Panc1 (cell line): Measurements from ENCODE around the gene ARID5B. TPM values are rescaled to one million over a fixed set of nuclear protein-coding genes. Genes with fewer than 3 reads are reported as not detected.
A peak's percentile ranks its signal among the peaks of the same experiment; 100 is the strongest.

ENCODE experiments used
- ATAC-seq: fragments of 200-7000 bp; cut with Tn5 transposase; 2 replicates; pipeline ENCODE4 v1.9.1; 2020; ENCODE audit warnings: mild to moderate bottlenecking, moderate library complexity
- BruUV-seq: library from RNA; stranded (reverse); fragments of 400-500 nt; replicated peaks from 2 replicates; lab custom pipeline; 2021; lab: Mats Ljungman, UMichigan
- CTCF ChIA-PET: fragments of 300-600 bp; sonication (Branson Sonifier 250); formaldehyde crosslinking; loops from one replicate; lab custom pipeline; 2022; ENCODE audit warnings: antibody characterized with exemption; lab: Charles Lee
- POLR2A ChIA-PET: fragments of 300-600 bp; sonication (Branson Sonifier 250); formaldehyde crosslinking; loops from one replicate; lab custom pipeline; 2022; ENCODE audit warnings: antibody characterized with exemption; lab: Charles Lee
- DNase-seq: peaks from one replicate; pipeline ENCODE4 v3.0.0-alpha.2; 2010; ENCODE audit warnings: low read depth, low spot score
- H3K27ac ChIP-seq: 2 replicates; pipeline ENCODE4 v1.5.1; 2011; ENCODE audit warnings: mild to moderate bottlenecking, low read length, inconsistent platforms
- H3K27me3 ChIP-seq: fragments of 200-500 bp; sonication (Bioruptor generic); 2 replicates; pipeline ENCODE4 v1.6.0; 2014; ENCODE audit warnings: low read length, inconsistent platforms; ENCODE audit not compliant: control insufficient read depth, insufficient read depth
- H3K36me3 ChIP-seq: fragments of 200-500 bp; sonication (Bioruptor generic); 2 replicates; pipeline ENCODE4 v1.5.1; 2014; ENCODE audit warnings: inconsistent platforms, mild to moderate bottlenecking, low read length, moderate library complexity; ENCODE audit not compliant: control insufficient read depth, insufficient read depth
- H3K4me1 ChIP-seq: 2 replicates; pipeline ENCODE4 v1.5.1; 2011; ENCODE audit warnings: inconsistent platforms, mild to moderate bottlenecking, low read length, moderate library complexity; ENCODE audit not compliant: control insufficient read depth, insufficient read depth
- H3K4me3 ChIP-seq, 2 experiments: 2 replicates each; pipeline ENCODE4 v1.5.1; 2011 to 2012; ENCODE audit warnings: low read depth in 2 of 2, low read length in 2 of 2, mild to moderate bottlenecking in 2 of 2, inconsistent platforms in 1 of 2, moderate library complexity in 1 of 2
- H3K9me3 ChIP-seq: fragments of 200-500 bp; sonication (Bioruptor generic); 2 replicates; pipeline ENCODE4 v1.5.1; 2014; ENCODE audit warnings: low read depth, mild to moderate bottlenecking, inconsistent platforms, low read length, moderate library complexity; ENCODE audit not compliant: control insufficient read depth, insufficient read depth
- POLR2AphosphoS5 ChIP-seq: IDR thresholded peaks from 2 replicates; pipeline ENCODE4 v1.6.1; 2012; ENCODE audit warnings: mild to moderate bottlenecking, low read depth, low read length, moderate library complexity
- SIN3A ChIP-seq: IDR thresholded peaks from 2 replicates; pipeline ENCODE4 v1.6.1; 2012; ENCODE audit warnings: low read depth, mild to moderate bottlenecking, low read length, moderate library complexity, borderline replicate concordance; ENCODE audit not compliant: insufficient read depth
- TCF7L2 ChIP-seq: IDR thresholded peaks from 2 replicates; pipeline ENCODE4 v1.6.1; 2011; ENCODE audit warnings: mild to moderate bottlenecking, low read depth, low read length, inconsistent platforms
- in situ Hi-C: cut with HindIII; loops from 2 replicates; pipeline ENCODE4 v1.10.0; 2016; ENCODE audit warnings: low sequenced_read_pairs, low pct_unique_long_range_greater_than_20kb
- intact Hi-C: fragments of 100-400 bp; cut with micrococcal nuclease; formaldehyde crosslinking; loops from one replicate; pipeline ENCODE4 v1.10.0; 2022; ENCODE audit not compliant: unreplicated experiment
- total RNA-seq: library from RNA; stranded (reverse); gene quantifications from one replicate; pipeline ENCODE4 v1.2.1, GENCODE V29; 2021; ENCODE audit not compliant: unreplicated experiment
- TF ChIP-seq, protein P1 (sequence below): fragments of 450-650 bp; IDR thresholded peaks from 2 replicates; pipeline ENCODE4 v1.5.1; 2017; ENCODE audit warnings: mild to moderate bottlenecking
- TF ChIP-seq, protein P2 (sequence below), 2 experiments: IDR thresholded peaks; 2 replicates each; pipeline ENCODE4 v1.6.1; 2011 to 2012; ENCODE audit warnings: low read depth in 2 of 2, control low read depth in 1 of 2, low read length in 1 of 2, mild to moderate bottlenecking in 1 of 2, moderate library complexity in 1 of 2; ENCODE audit not compliant: insufficient read depth in 1 of 2

The ARID5B gene
- total RNA-seq, 1 experiment from 2014 or later, result 22.7 TPM

DNA sequence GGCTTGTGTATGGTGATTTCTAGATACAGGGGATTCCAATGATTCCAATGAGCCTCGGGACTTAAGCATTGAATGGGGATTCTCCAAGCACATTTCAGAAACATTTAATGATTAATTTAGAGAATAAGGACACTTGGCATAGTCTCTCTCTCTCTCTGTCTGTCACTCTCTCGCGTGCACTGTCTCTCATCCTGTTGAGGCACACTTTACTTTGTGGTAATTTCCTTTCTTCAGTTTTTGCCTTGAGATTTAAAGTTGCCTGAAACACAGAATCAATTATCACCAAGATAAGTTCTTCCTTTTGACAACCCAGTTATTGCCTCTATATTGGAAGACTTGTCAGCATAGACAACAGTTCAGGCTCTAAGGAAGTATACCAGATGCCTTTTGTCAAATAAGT, 131.6 kb downstream of the ARID5B start:
- in situ Hi-C loops (no loop called here), intact Hi-C loops (no loop called here)
- TF ChIP-seq, protein P1, sequence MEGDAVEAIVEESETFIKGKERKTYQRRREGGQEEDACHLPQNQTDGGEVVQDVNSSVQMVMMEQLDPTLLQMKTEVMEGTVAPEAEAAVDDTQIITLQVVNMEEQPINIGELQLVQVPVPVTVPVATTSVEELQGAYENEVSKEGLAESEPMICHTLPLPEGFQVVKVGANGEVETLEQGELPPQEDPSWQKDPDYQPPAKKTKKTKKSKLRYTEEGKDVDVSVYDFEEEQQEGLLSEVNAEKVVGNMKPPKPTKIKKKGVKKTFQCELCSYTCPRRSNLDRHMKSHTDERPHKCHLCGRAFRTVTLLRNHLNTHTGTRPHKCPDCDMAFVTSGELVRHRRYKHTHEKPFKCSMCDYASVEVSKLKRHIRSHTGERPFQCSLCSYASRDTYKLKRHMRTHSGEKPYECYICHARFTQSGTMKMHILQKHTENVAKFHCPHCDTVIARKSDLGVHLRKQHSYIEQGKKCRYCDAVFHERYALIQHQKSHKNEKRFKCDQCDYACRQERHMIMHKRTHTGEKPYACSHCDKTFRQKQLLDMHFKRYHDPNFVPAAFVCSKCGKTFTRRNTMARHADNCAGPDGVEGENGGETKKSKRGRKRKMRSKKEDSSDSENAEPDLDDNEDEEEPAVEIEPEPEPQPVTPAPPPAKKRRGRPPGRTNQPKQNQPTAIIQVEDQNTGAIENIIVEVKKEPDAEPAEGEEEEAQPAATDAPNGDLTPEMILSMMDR, result no peak
- TF ChIP-seq, protein P2, sequence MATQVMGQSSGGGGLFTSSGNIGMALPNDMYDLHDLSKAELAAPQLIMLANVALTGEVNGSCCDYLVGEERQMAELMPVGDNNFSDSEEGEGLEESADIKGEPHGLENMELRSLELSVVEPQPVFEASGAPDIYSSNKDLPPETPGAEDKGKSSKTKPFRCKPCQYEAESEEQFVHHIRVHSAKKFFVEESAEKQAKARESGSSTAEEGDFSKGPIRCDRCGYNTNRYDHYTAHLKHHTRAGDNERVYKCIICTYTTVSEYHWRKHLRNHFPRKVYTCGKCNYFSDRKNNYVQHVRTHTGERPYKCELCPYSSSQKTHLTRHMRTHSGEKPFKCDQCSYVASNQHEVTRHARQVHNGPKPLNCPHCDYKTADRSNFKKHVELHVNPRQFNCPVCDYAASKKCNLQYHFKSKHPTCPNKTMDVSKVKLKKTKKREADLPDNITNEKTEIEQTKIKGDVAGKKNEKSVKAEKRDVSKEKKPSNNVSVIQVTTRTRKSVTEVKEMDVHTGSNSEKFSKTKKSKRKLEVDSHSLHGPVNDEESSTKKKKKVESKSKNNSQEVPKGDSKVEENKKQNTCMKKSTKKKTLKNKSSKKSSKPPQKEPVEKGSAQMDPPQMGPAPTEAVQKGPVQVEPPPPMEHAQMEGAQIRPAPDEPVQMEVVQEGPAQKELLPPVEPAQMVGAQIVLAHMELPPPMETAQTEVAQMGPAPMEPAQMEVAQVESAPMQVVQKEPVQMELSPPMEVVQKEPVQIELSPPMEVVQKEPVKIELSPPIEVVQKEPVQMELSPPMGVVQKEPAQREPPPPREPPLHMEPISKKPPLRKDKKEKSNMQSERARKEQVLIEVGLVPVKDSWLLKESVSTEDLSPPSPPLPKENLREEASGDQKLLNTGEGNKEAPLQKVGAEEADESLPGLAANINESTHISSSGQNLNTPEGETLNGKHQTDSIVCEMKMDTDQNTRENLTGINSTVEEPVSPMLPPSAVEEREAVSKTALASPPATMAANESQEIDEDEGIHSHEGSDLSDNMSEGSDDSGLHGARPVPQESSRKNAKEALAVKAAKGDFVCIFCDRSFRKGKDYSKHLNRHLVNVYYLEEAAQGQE (IDR thresholded peaks at IDR 0.05; ENCODE audit: insufficient read depth in 1 of 2, low read depth in 2 of 2, low read length in 1 of 2), result no peak
- no peak for TF ChIP-seq SIN3A
- TF ChIP-seq POLR2AphosphoS5, result no peak
- no peak for TF ChIP-seq TCF7L2
- Histone ChIP-seq H3K4me3 (no peak overlapping the region), H3K36me3 (no peaks in the 10 kb centered on the region), H3K9me3 (no peaks in the 10 kb centered on the region), H3K27ac (peak overlapping the region; percentile 4), H3K27me3 (no peaks in the 10 kb centered on the region), H3K4me1 (peaks cover 24% of the 10 kb centered on the region)
- DNase-seq (no peak), ATAC-seq (no peak)
- POLR2A ChIA-PET, result no interaction called here
- CTCF ChIA-PET, result no interaction called here
- no TSS peak for BruUV-seq

DNA sequence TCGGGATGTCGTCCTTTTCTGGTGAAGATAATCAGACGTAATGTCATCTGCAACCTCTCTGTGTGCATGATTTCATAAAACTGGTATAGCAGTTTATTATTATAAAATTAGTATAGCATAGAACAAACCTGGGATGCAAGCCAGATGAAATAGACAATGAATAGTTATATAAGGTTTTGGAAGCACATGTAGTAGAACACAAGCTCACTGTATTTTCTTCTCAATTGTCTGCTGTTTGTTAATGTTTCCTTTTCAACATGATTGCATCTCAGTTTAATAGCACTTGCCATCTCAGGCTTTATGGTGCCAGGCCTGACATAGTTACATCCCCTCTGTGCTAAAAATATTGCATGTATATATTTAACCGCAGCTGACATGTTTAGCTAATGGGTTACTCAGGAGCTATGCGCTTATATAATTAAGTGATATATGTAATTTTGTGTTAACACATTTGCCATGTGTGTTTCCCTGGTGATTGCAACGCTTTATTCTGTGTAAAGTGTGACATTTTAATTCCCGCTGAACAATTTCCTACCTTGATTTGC, 132.7 kb downstream of the ARID5B start:
- H3K4me3 ChIP-seq, result no peak overlapping the region
- H3K27me3 ChIP-seq, result no peaks in the 10 kb centered on the region
- no peak for DNase-seq
- POLR2A ChIA-PET, result interaction anchor here (0.6 kb wide), 1 partner anchor 214 kb away, joined by 3 read pairs; no protein-coding TSS in a partner anchor
- CTCF ChIA-PET, result no interaction called here
- no peaks in the 10 kb centered on the region for H3K36me3 ChIP-seq
- peak overlapping the region; percentile 62; the same call in 1 of the 2 replicates for H3K27ac ChIP-seq
- peaks cover 34% of the 10 kb centered on the region for H3K4me1 ChIP-seq
- no TSS peak for BruUV-seq
- no peaks in the 10 kb centered on the region for H3K9me3 ChIP-seq
- no peak for ATAC-seq
- in situ Hi-C loops (no loop called here), intact Hi-C loops (no loop called here)
- TF ChIP-seq SIN3A (no peak), TCF7L2 (no peak), POLR2AphosphoS5 (no peak)
- TF ChIP-seq, protein P1, result no peak
- TF ChIP-seq, protein P2 (IDR thresholded peaks at IDR 0.05; ENCODE audit: insufficient read depth in 1 of 2, low read depth in 2 of 2, low read length in 1 of 2), result no peak
